Neural cell (in vitro differentiated cells): ENCODE results near the gene STK24. TPM values are rescaled to one million over a fixed set of nuclear protein-coding genes. Genes with fewer than 3 reads are reported as not detected.

Experiments used
- H2AFZ ChIP-seq: fragments of 200-600, 300-800 bp; sonication (generic), shearing (Covaris generic); 2 replicates; pipeline ENCODE4 v1.6.0; 2014; ENCODE audit warnings: low read depth, mild to moderate bottlenecking, antibody characterized with exemption, low read length, moderate library complexity
- H3F3A ChIP-seq: fragments of 200-600 bp; shearing (Covaris generic); 2 replicates; pipeline ENCODE4 v1.6.1; 2016; ENCODE audit warnings: mild to moderate bottlenecking, moderate library complexity, mixed read lengths, antibody characterized with exemption, low read length; ENCODE audit not compliant: insufficient read depth, poor library complexity, severe bottlenecking
- H3K27ac ChIP-seq: fragments of 200-600, 300-800 bp; sonication (generic), shearing (Covaris generic); 2 replicates; pipeline ENCODE4 v1.5.1; 2014; ENCODE audit warnings: mild to moderate bottlenecking, low read length, moderate library complexity
- H3K27me3 ChIP-seq: fragments of 300-800, 200-600 bp; sonication (generic), shearing (Covaris generic); 2 replicates; pipeline ENCODE4 v1.6.0; 2014; ENCODE audit warnings: mild to moderate bottlenecking, low read depth, low read length, moderate library complexity; ENCODE audit not compliant: insufficient read depth
- H3K36me3 ChIP-seq: fragments of 300-800, 200-600 bp; sonication (generic), shearing (Covaris generic); 2 replicates; pipeline ENCODE4 v1.5.1; 2014; ENCODE audit warnings: mild to moderate bottlenecking, antibody characterized with exemption, low read length, moderate library complexity; ENCODE audit not compliant: insufficient read depth
- H3K4me2 ChIP-seq: fragments of 300-800, 200-600 bp; sonication (generic), shearing (Covaris generic); 2 replicates; pipeline ENCODE4 v1.6.0; 2014; ENCODE audit warnings: mild to moderate bottlenecking, low read length
- H3K4me3 ChIP-seq: fragments of 300-800, 200-600 bp; sonication (generic), shearing (Covaris generic); 2 replicates; pipeline ENCODE4 v1.5.1; 2014; ENCODE audit warnings: mild to moderate bottlenecking, low read length, moderate library complexity
- H3K79me2 ChIP-seq: fragments of 200-600 bp; shearing (Covaris generic); replicated peaks from 2 replicates; pipeline ENCODE4 v1.6.0; 2014; ENCODE audit warnings: mild to moderate bottlenecking, low read length, moderate library complexity; ENCODE audit not compliant: insufficient read depth
- H3K9ac ChIP-seq: fragments of 300-800, 200-600 bp; sonication (generic), shearing (Covaris generic); 2 replicates; pipeline ENCODE4 v1.6.1; 2016; ENCODE audit warnings: mild to moderate bottlenecking, low read length, mixed read lengths
- H3K9me2 ChIP-seq: fragments of 200-600 bp; shearing (Covaris generic); 2 replicates; pipeline ENCODE4 v1.6.1; 2016; ENCODE audit warnings: mild to moderate bottlenecking, low read length, mixed read lengths; ENCODE audit not compliant: insufficient read depth
- H3K9me3 ChIP-seq: fragments of 200-600, 300-800 bp; sonication (generic), shearing (Covaris generic); 2 replicates; pipeline ENCODE4 v1.6.1; 2016; ENCODE audit warnings: mild to moderate bottlenecking, mixed run types, low read length, moderate library complexity, mixed read lengths
- H4K20me1 ChIP-seq: fragments of 200-600 bp; shearing (Covaris generic); 2 replicates; pipeline ENCODE4 v1.6.1; 2016; ENCODE audit warnings: mild to moderate bottlenecking, mixed run types; ENCODE audit not compliant: insufficient read depth
- EP300 ChIP-seq: fragments of 450-650 bp; conservative IDR thresholded peaks from 2 replicates; pipeline ENCODE4 v1.6.1; 2014; ENCODE audit warnings: antibody characterized with exemption, mild to moderate bottlenecking, moderate library complexity; ENCODE audit not compliant: poor library complexity, severe bottlenecking
- EZH2 ChIP-seq: fragments of 200-600, 300-800 bp; shearing (Covaris generic), sonication (generic); IDR thresholded peaks from 2 replicates; pipeline ENCODE4 v1.6.1; 2014; ENCODE audit warnings: antibody characterized with exemption, low read length, borderline replicate concordance, mild to moderate bottlenecking; ENCODE audit not compliant: insufficient read depth, poor library complexity, severe bottlenecking
- MXI1 ChIP-seq: fragments of 450-650 bp; conservative IDR thresholded peaks from 2 replicates; pipeline ENCODE4 v1.6.1; 2014; ENCODE audit warnings: antibody characterized with exemption, mild to moderate bottlenecking; ENCODE audit not compliant: poor library complexity, severe bottlenecking
- POLR2AphosphoS5 ChIP-seq: IDR thresholded peaks from 2 replicates; pipeline ENCODE4 v1.6.1; 2012
- RAD21 ChIP-seq: fragments of 450-650 bp; conservative IDR thresholded peaks from 2 replicates; pipeline ENCODE4 v1.6.1; 2014; ENCODE audit warnings: antibody characterized with exemption, mild to moderate bottlenecking, moderate library complexity
- SMC3 ChIP-seq: fragments of 450-650 bp; conservative IDR thresholded peaks from 2 replicates; pipeline ENCODE4 v1.6.1; 2014; ENCODE audit warnings: antibody characterized with exemption, mild to moderate bottlenecking, moderate library complexity; ENCODE audit not compliant: poor library complexity
- TAF1 ChIP-seq: IDR thresholded peaks from 2 replicates; pipeline ENCODE4 v1.6.1; 2012; ENCODE audit warnings: low read depth
- polyA plus RNA-seq: library from polyadenylated mRNA; depleted of rRNA; stranded (reverse); fragments of >200 nt; gene quantifications from 2 replicates; pipeline ENCODE4 v1.2.3, GENCODE V29; 2014
- TF ChIP-seq, protein P1 (sequence below): IDR thresholded peaks from 2 replicates; pipeline ENCODE4 v1.6.1; 2012; ENCODE audit warnings: borderline replicate concordance
- TF ChIP-seq, protein P2 (sequence below): fragments of 450-650 bp; IDR thresholded peaks from 2 replicates; pipeline ENCODE4 v1.5.1; 2014; ENCODE audit warnings: antibody characterized with exemption, mild to moderate bottlenecking, moderate library complexity; ENCODE audit not compliant: poor library complexity, severe bottlenecking

STK24 gene
- polyA plus RNA-seq, 1 donor from 2014 or later: 66.0 TPM

DNA sequence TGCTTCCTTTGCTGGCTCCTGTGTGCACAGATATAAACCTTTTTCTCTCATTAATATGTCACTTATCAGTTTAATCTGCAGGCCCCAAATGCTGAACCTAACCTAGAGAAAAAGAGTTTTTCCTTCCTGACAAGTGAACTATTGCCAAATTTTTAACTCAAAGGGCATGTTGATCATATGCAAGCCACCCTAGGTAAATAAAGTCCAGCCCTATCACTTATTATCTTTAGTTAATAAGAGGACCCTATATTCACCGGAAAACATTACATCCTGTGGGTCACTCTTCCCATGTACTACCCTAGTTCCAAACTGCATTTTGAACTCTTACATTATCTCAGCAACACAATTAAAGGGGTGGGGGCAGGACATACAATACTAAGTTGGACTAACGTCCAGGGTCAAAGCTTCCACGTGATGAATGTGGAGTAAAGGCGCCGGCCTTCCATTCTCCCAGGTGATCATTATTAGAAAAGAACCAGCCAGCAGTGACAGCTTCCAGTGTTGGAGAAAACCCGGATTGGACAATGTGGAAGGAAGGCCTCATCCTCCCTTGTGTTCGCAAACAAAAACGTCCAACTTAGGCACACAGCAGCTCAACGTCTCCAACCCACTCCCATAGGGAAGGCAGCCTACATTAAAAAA lies 86.6 kb downstream of the STK24 start:
- no peaks in the 10 kb centered on the region for H4K20me1 ChIP-seq
- H3K79me2 ChIP-seq: peaks cover 8% of the 10 kb centered on the region
- no peak overlapping the region for H3K27ac ChIP-seq
- H3K9me2 ChIP-seq: no peaks in the 10 kb centered on the region
- TF ChIP-seq SMC3 (no peak), POLR2AphosphoS5 (no peak), RAD21 (no peak), EZH2 (no peak), MXI1 (no peak), EP300 (no peak), TAF1 (no peak)
- TF ChIP-seq, protein P1, sequence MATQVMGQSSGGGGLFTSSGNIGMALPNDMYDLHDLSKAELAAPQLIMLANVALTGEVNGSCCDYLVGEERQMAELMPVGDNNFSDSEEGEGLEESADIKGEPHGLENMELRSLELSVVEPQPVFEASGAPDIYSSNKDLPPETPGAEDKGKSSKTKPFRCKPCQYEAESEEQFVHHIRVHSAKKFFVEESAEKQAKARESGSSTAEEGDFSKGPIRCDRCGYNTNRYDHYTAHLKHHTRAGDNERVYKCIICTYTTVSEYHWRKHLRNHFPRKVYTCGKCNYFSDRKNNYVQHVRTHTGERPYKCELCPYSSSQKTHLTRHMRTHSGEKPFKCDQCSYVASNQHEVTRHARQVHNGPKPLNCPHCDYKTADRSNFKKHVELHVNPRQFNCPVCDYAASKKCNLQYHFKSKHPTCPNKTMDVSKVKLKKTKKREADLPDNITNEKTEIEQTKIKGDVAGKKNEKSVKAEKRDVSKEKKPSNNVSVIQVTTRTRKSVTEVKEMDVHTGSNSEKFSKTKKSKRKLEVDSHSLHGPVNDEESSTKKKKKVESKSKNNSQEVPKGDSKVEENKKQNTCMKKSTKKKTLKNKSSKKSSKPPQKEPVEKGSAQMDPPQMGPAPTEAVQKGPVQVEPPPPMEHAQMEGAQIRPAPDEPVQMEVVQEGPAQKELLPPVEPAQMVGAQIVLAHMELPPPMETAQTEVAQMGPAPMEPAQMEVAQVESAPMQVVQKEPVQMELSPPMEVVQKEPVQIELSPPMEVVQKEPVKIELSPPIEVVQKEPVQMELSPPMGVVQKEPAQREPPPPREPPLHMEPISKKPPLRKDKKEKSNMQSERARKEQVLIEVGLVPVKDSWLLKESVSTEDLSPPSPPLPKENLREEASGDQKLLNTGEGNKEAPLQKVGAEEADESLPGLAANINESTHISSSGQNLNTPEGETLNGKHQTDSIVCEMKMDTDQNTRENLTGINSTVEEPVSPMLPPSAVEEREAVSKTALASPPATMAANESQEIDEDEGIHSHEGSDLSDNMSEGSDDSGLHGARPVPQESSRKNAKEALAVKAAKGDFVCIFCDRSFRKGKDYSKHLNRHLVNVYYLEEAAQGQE: no peak
- TF ChIP-seq, protein P2, sequence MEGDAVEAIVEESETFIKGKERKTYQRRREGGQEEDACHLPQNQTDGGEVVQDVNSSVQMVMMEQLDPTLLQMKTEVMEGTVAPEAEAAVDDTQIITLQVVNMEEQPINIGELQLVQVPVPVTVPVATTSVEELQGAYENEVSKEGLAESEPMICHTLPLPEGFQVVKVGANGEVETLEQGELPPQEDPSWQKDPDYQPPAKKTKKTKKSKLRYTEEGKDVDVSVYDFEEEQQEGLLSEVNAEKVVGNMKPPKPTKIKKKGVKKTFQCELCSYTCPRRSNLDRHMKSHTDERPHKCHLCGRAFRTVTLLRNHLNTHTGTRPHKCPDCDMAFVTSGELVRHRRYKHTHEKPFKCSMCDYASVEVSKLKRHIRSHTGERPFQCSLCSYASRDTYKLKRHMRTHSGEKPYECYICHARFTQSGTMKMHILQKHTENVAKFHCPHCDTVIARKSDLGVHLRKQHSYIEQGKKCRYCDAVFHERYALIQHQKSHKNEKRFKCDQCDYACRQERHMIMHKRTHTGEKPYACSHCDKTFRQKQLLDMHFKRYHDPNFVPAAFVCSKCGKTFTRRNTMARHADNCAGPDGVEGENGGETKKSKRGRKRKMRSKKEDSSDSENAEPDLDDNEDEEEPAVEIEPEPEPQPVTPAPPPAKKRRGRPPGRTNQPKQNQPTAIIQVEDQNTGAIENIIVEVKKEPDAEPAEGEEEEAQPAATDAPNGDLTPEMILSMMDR: no peak
- no peaks in the 10 kb centered on the region for H3K27me3 ChIP-seq
- H3K9ac ChIP-seq: no peak overlapping the region
- no peak overlapping the region for H2AFZ ChIP-seq
- no peaks in the 10 kb centered on the region for H3F3A ChIP-seq
- H3K36me3 ChIP-seq: no peaks in the 10 kb centered on the region
- no peak overlapping the region for H3K4me3 ChIP-seq
- H3K9me3 ChIP-seq: no peaks in the 10 kb centered on the region
- no peak overlapping the region for H3K4me2 ChIP-seq

DNA sequence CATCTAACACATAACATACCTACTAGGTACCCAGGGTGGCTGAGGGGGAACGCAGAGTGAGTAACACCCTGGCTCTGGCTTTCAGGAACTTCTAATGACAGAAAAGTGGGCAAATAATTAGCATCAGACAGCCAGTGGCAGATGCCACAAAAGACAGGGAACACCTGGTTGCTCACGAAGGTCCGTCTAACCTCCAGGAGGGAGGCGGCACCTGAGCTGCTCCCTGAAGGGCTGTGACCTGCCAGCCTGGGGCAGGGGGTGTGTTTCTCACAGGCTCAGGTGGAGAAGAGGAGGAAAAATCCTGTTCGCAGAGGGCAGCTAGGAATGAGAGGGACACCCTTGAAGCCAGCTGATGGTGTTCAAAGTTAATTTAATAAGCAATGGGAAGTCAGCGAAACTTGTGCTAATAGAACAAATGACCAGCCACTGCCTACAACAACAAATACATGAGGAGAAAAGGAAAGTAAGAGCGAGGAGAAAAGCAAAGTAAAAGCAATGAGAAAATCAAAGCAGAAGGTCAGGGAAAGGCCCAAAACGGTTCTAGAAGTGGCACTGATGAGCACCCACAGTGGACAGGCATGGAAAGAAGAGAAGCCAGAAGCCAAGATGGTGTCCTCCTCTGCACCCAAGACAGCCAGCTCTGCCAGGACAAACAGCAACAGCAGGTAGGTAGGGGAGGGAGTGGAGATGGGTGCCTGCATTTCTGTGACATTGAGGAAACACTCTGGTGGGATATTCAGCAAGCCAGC lies 87.3 kb downstream of the STK24 start:
- Histone ChIP-seq H3K9me2 (no peaks in the 10 kb centered on the region), H3K4me3 (no peak overlapping the region), H3K9ac (no peak overlapping the region), H2AFZ (no peak overlapping the region), H4K20me1 (no peaks in the 10 kb centered on the region), H3K4me2 (no peak overlapping the region), H3K79me2 (peaks cover 8% of the 10 kb centered on the region), H3K9me3 (no peaks in the 10 kb centered on the region), H3K27ac (no peak overlapping the region), H3F3A (no peaks in the 10 kb centered on the region), H3K36me3 (no peaks in the 10 kb centered on the region), H3K27me3 (no peaks in the 10 kb centered on the region)
- TF ChIP-seq, protein P1: no peak
- TF ChIP-seq EZH2 (no peak), EP300 (no peak), POLR2AphosphoS5 (no peak), RAD21 (no peak), SMC3 (no peak), MXI1 (no peak), TAF1 (no peak)
- TF ChIP-seq, protein P2: no peak
